OCI-LY1 (cell line): Measurements from ENCODE around the gene POU2AF1.

ENCODE experiments used
- EZH2 ChIP-seq: fragments of 200-600 bp; sonication (generic), shearing (Covaris generic); IDR thresholded peaks from 2 replicates; pipeline ENCODE4 v1.8.0; 2017; ENCODE audit warnings: borderline replicate concordance, mixed run types, mild to moderate bottlenecking, antibody characterized with exemption, low read length, moderate library complexity, mixed read lengths
- TF ChIP-seq, protein P1 (sequence below): fragments of 200-600 bp; sonication (generic), shearing (Covaris generic); IDR thresholded peaks from 2 replicates; pipeline ENCODE4 v1.5.1; 2017; ENCODE audit warnings: mild to moderate bottlenecking, antibody characterized with exemption, low read length, moderate library complexity, mixed read lengths

DNA sequence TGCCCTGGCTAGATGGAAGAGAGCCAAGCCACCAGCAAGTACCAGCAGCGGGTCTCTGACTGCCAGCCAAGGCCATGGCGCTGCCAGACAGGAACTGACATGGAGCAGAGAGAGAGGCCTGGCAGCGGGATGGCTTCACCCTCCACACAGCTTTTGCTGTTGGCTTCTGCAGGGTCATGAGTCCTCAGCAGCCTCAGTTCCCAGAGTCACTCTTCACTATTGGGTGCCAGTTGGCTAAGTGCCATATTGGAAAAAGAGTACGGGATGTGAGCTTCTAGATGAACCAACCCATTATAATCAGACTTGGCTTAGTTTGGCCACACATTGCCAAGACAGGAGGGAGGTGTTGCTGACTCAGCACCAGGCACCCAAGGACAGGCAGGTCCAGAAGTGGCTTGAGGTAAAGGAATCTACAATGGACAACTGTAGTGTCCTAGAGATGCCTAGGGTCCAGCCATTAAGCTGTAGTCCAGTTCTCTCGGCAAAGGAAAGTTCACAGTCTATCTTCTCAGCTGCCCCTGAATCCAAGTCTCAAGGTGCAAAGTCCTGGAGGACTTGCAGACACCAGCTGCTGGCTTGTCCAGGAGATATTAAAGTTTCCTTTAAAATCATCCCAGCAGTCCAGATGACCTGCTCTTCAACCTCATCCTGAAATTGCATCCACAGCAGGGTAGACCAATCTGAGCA, 40.7 kb upstream of the POU2AF1 start:
- TF ChIP-seq, protein P1, sequence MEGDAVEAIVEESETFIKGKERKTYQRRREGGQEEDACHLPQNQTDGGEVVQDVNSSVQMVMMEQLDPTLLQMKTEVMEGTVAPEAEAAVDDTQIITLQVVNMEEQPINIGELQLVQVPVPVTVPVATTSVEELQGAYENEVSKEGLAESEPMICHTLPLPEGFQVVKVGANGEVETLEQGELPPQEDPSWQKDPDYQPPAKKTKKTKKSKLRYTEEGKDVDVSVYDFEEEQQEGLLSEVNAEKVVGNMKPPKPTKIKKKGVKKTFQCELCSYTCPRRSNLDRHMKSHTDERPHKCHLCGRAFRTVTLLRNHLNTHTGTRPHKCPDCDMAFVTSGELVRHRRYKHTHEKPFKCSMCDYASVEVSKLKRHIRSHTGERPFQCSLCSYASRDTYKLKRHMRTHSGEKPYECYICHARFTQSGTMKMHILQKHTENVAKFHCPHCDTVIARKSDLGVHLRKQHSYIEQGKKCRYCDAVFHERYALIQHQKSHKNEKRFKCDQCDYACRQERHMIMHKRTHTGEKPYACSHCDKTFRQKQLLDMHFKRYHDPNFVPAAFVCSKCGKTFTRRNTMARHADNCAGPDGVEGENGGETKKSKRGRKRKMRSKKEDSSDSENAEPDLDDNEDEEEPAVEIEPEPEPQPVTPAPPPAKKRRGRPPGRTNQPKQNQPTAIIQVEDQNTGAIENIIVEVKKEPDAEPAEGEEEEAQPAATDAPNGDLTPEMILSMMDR: no peak
- TF ChIP-seq EZH2: no peak
